HepG2 (cell line): ENCODE data around the gene MCM6. TPM values are rescaled to one million over a fixed set of nuclear protein-coding genes. Genes with fewer than 3 reads are reported as not detected.

ENCODE experiments used
- ATAC-seq: fragments of 200-7000 bp; cut with Tn5 transposase; 3 replicates; pipeline ENCODE4 v1.9.1; 2020; ENCODE audit warnings: mild to moderate bottlenecking, moderate library complexity
- BruUV-seq: library from RNA; stranded (reverse); fragments of 400-500 nt; replicated peaks from 2 replicates; lab custom pipeline; 2021; lab: Mats Ljungman, UMichigan
- CTCF ChIA-PET: fragments of 300-600 bp; formaldehyde crosslinking; extraction: SDS; loops from one replicate; lab custom pipeline; 2021; ENCODE audit warnings: low total read pairs, inconsistent platforms, low intra/inter-chr PET ratio; lab: Yijun Ruan, JAX
- POLR2A ChIA-PET: fragments of 350-600 bp; sonication (Branson Sonifier 250); formaldehyde crosslinking; loops from one replicate; lab custom pipeline; 2020; ENCODE audit warnings: antibody characterized with exemption, inconsistent platforms; lab: Yijun Ruan, JAX
- DNase-seq: peaks from one replicate; pipeline ENCODE4 v3.0.0-alpha.2; 2015; ENCODE audit warnings: low spot score
- FAIRE-seq: peaks from 3 replicates; lab custom pipeline; 2011; peaks lifted over from hg19 to GRCh38; lab: Jason Lieb, UNC
- H2AFZ ChIP-seq: one replicate; pipeline ENCODE4 v1.6.1; 2011; ENCODE audit warnings: low read length, inconsistent platforms
- H3K27ac ChIP-seq: fragments of 300-600 bp; 3 replicates; pipeline ENCODE4 v1.8.0; 2011; ENCODE audit warnings: mixed run types, mild to moderate bottlenecking, mixed read lengths, low read length, inconsistent platforms; ENCODE audit not compliant: insufficient read depth; ENCODE audit errors: extremely low read length
- H3K27me3 ChIP-seq, 2 experiments: fragments of 200-600 bp in 1 of 2; 2 replicates in 1 of 2; 3 replicates in 1 of 2; pipeline versions ENCODE4 v1.6.0 to v1.8.0; 2011; ENCODE audit warnings: low read length in 2 of 2, mild to moderate bottlenecking in 2 of 2, moderate library complexity in 2 of 2, inconsistent platforms in 1 of 2; ENCODE audit not compliant: insufficient read depth in 2 of 2, control insufficient read depth in 1 of 2
- H3K36me3 ChIP-seq, 2 experiments: fragments of 200-600 bp in 1 of 2; replicated peaks in 1 of 2; 2 replicates in 1 of 2; 3 replicates in 1 of 2; pipeline versions ENCODE4 v1.5.1 to v1.8.0; 2011; ENCODE audit warnings: low read length in 2 of 2, inconsistent platforms in 1 of 2; ENCODE audit not compliant: insufficient read depth in 2 of 2, control insufficient read depth in 1 of 2
- H3K4me1 ChIP-seq: 2 replicates; pipeline ENCODE4 v1.5.1; 2012; ENCODE audit warnings: low read length, inconsistent platforms; ENCODE audit not compliant: insufficient read depth
- H3K4me2 ChIP-seq: 2 replicates; pipeline ENCODE4 v1.6.0; 2011; ENCODE audit warnings: low read depth, low read length, inconsistent platforms
- H3K4me3 ChIP-seq, 3 experiments: fragments of 200-600 bp in 1 of 3; sonication (generic), shearing (Covaris generic) in 1 of 3; replicated peaks in 1 of 3; 2 replicates each; pipeline ENCODE4 v1.5.1; 2011 to 2016; ENCODE audit warnings: low read length in 3 of 3, inconsistent platforms in 2 of 3, low read depth in 2 of 3, mild to moderate bottlenecking in 2 of 3, control low read depth in 1 of 3, mixed read lengths in 1 of 3; ENCODE audit not compliant: insufficient read depth in 1 of 3
- H3K79me2 ChIP-seq: one replicate; pipeline ENCODE4 v1.6.1; 2011; ENCODE audit warnings: low read length, inconsistent platforms; ENCODE audit not compliant: insufficient read depth
- H3K9ac ChIP-seq: 2 replicates; pipeline ENCODE4 v1.6.0; 2011; ENCODE audit warnings: mild to moderate bottlenecking, low read depth, low read length, inconsistent platforms; ENCODE audit not compliant: insufficient read depth
- H3K9me3 ChIP-seq: 2 replicates; pipeline ENCODE4 v1.5.1; 2012; ENCODE audit warnings: mild to moderate bottlenecking, low read length
- H4K20me1 ChIP-seq: 2 replicates; pipeline ENCODE4 v1.6.0; 2011; ENCODE audit warnings: inconsistent platforms, mild to moderate bottlenecking, low read length, moderate library complexity; ENCODE audit not compliant: insufficient read depth
- ATF3 ChIP-seq: sonication (generic); formaldehyde crosslinking; IDR thresholded peaks from 2 replicates; pipeline ENCODE4 v1.4.0; 2020; ENCODE audit warnings: missing genetic modification reagents
- CCDC6 ChIP-seq: sonication (generic); formaldehyde crosslinking; IDR thresholded peaks from 2 replicates; pipeline ENCODE4 v1.8.1; 2022; ENCODE audit warnings: mild to moderate bottlenecking, missing genetic modification reagents, moderate library complexity
- CTCF ChIP-seq: sonication (generic); formaldehyde crosslinking; IDR thresholded peaks from 2 replicates; pipeline ENCODE4 v1.5.0; 2020; ENCODE audit warnings: mild to moderate bottlenecking, missing genetic modification reagents, moderate library complexity
- HMGXB4 ChIP-seq, 2 experiments: sonication (generic) in 1 of 2; formaldehyde crosslinking in 1 of 2; IDR thresholded peaks; 2 replicates each; pipeline versions ENCODE4 v1.4.0 to v1.6.1; 2018 to 2020; ENCODE audit warnings: missing genetic modification reagents in 2 of 2, borderline replicate concordance in 1 of 2, low read depth in 1 of 2, mild to moderate bottlenecking in 1 of 2, missing biosample characterization in 1 of 2
- HNF1B ChIP-seq: sonication (generic); formaldehyde crosslinking; IDR thresholded peaks from 2 replicates; pipeline ENCODE4 v1.5.1; 2020; ENCODE audit warnings: mild to moderate bottlenecking, moderate library complexity, missing genetic modification reagents
- MAX ChIP-seq: IDR thresholded peaks from 2 replicates; pipeline ENCODE4 v1.6.1; 2012; ENCODE audit warnings: inconsistent platforms
- NFKBIZ ChIP-seq: IDR thresholded peaks from 2 replicates; pipeline ENCODE4 v1.6.1; 2018; ENCODE audit warnings: missing genetic modification reagents, missing compliant biosample characterization
- SALL1 ChIP-seq: sonication (generic); formaldehyde crosslinking; IDR thresholded peaks from 2 replicates; pipeline ENCODE4 v1.8.0; 2022; ENCODE audit warnings: mild to moderate bottlenecking, missing genetic modification reagents
- SAP130 ChIP-seq: IDR thresholded peaks from 2 replicates; pipeline ENCODE4 v1.6.1; 2016; ENCODE audit warnings: low read depth
- SATB2 ChIP-seq: sonication (generic); formaldehyde crosslinking; IDR thresholded peaks from 2 replicates; pipeline ENCODE4 v1.5.0; 2020; ENCODE audit warnings: missing genetic modification reagents
- SMARCE1 ChIP-seq: fragments of 450-650 bp; IDR thresholded peaks from 2 replicates; pipeline ENCODE4 v1.6.1; 2017; ENCODE audit warnings: borderline replicate concordance
- SMC3 ChIP-seq: IDR thresholded peaks from 2 replicates; pipeline ENCODE4 v1.6.1; 2011; ENCODE audit warnings: low read length, improper control_type of control experiment
- TBP ChIP-seq: sonication (generic); formaldehyde crosslinking; IDR thresholded peaks from 2 replicates; pipeline ENCODE4 v1.5.0; 2020; ENCODE audit warnings: missing genetic modification reagents
- ZC3H4 ChIP-seq: sonication (generic); formaldehyde crosslinking; IDR thresholded peaks from 2 replicates; pipeline ENCODE4 v1.4.0; 2020; ENCODE audit warnings: missing genetic modification reagents, borderline replicate concordance
- ZFAT ChIP-seq: sonication (generic); formaldehyde crosslinking; conservative IDR thresholded peaks from 2 replicates; pipeline ENCODE4 v1.8.1; 2023; ENCODE audit warnings: missing genetic modification reagents, inconsistent platforms
- ZMYM2 ChIP-seq: sonication (generic); formaldehyde crosslinking; IDR thresholded peaks from 2 replicates; pipeline ENCODE4 v1.8.0; 2022; ENCODE audit warnings: mild to moderate bottlenecking, missing genetic modification reagents
- ZNF225 ChIP-seq: sonication (generic); formaldehyde crosslinking; IDR thresholded peaks from 2 replicates; pipeline ENCODE4 v1.4.0; 2020; ENCODE audit warnings: mild to moderate bottlenecking, missing genetic modification reagents
- ZNF234 ChIP-seq: sonication (generic); formaldehyde crosslinking; conservative IDR thresholded peaks from 2 replicates; pipeline ENCODE4 v1.5.1; 2020; ENCODE audit warnings: mild to moderate bottlenecking, missing genetic modification reagents
- WGBS: methylation state at CpG from one replicate; pipeline ENCODE4 v1.1.6; 2017; ENCODE audit warnings: low lambda C conversion rate; 5-methylcytosine and 5-hydroxymethylcytosine counted together
- in situ Hi-C: cut with HindIII; loops from 2 replicates; pipeline ENCODE4 v1.10.0; 2017; ENCODE audit warnings: low pct_unique_long_range_greater_than_20kb; ENCODE audit not compliant: extremely low pct_ligation_motif_present
- intact Hi-C: fragments of 100-400 bp; cut with micrococcal nuclease; formaldehyde crosslinking; loops from one replicate; pipeline ENCODE4 v1.10.0; 2022; ENCODE audit not compliant: unreplicated experiment
- polyA plus RNA-seq, 8 experiments: library from polyadenylated mRNA; depleted of rRNA in 3 of 8; stranded (reverse) in 7 of 8; unstranded in 1 of 8; fragments of >200 nt; fragmentation: Illumina TruSeq in 4 of 8; extraction: Trizol in 4 of 8; gene quantifications; 2 replicates each; pipeline versions ENCODE4 v1.2.1 to v1.2.3, GENCODE V29; 2011 to 2016; ENCODE audit warnings: low read depth in 4 of 8, missing spikeins in 1 of 8, mixed read lengths in 1 of 8; ENCODE audit not compliant: insufficient read depth in 1 of 8
- total RNA-seq, 5 experiments: library from RNA; depleted of rRNA; stranded (reverse); fragments of >200 nt; fragmentation: Illumina TruSeq; extraction: Trizol; gene quantifications; 2 replicates each; pipeline ENCODE4 v1.2.3, GENCODE V29; 2016; ENCODE audit warnings: low read depth in 1 of 5

MCM6 gene
- total and polyA plus RNA-seq, 2 of the 13 experiments (the other 11 are each of a cell fraction or from before 2014, with no cell fraction given), result 9.7 to 18.7 TPM

- in situ Hi-C loops (loop anchor here (10.0 kb wide), 1 partner anchor 803 kb away; no protein-coding TSS in a partner anchor), intact Hi-C loops (loop anchor here (1.0 to 2.0 kb wide), 2 partner anchors 793 to 808 kb away; no protein-coding TSS in a partner anchor)
- no TSS peak for BruUV-seq
- Histone ChIP-seq H4K20me1 (no peaks in the 10 kb centered on the region), H3K79me2 (no peaks in the 10 kb centered on the region), H3K4me2 (peak overlapping the region; percentile 16; the same call in 1 of the 2 replicates), H3K4me3 (no peak overlapping the region), H3K27me3 (no peaks in the 10 kb centered on the region), H2AFZ (no peak overlapping the region), H3K9me3 (peaks cover 30% of the 10 kb centered on the region), H3K36me3 (no peaks in the 10 kb centered on the region), H3K9ac (no peak overlapping the region), H3K4me1 (no peaks in the 10 kb centered on the region), H3K27ac (no peak overlapping the region)
- ATAC-seq (peak; percentile 86), FAIRE-seq (peak; percentile 95), DNase-seq (peak; percentile 68)
- 31% methylated on average over 22 of the region's 22 CpGs for WGBS
- ChIA-PET CTCF (interaction anchor here (1.3 to 1.8 kb wide), 2 partner anchors 324 to 809 kb away, joined by 3 to 13 read pairs; no protein-coding TSS in a partner anchor), POLR2A (no interaction called here)
- TF ChIP-seq SAP130 (CRISPR knock-in tag), result peak; percentile 23; the same call in 1 of the 2 replicates
- TF ChIP-seq CTCF (CRISPR knock-in tag), result peak; percentile 94
- TF ChIP-seq ZNF234 (CRISPR knock-in tag), result no peak
- no peak for TF ChIP-seq ZMYM2 (CRISPR knock-in tag)
- TF ChIP-seq TBP (CRISPR knock-in tag), result no peak
- TF ChIP-seq ZFAT (CRISPR knock-in tag), result no peak
- no peak for TF ChIP-seq SMARCE1
- TF ChIP-seq SALL1 (CRISPR knock-in tag), result peak; percentile 55; the same call in 1 of the 2 replicates
- TF ChIP-seq ZC3H4, result no peak
- TF ChIP-seq HMGXB4 (CRISPR knock-in tag; IDR thresholded peaks at IDR 0.05; ENCODE audit: borderline replicate concordance in 1 of 2, low read depth in 1 of 2), result peak in 1 of 2 experiments; percentile 58; a peak in 1 of 4 replicates
- TF ChIP-seq SMC3, result peak; percentile 54
- no peak for TF ChIP-seq SATB2
- TF ChIP-seq CCDC6 (CRISPR knock-in tag), result 0 out of 2 replicates have a peak, but pooled peaks have one; percentile 37
- TF ChIP-seq MAX, result peak; percentile 44
- TF ChIP-seq HNF1B (CRISPR knock-in tag), result 0 out of 2 replicates have a peak, but pooled peaks have one; percentile 41
- TF ChIP-seq ATF3 (CRISPR knock-in tag), result peak; percentile 58
- TF ChIP-seq ZNF225 (CRISPR knock-in tag), result 0 out of 2 replicates have a peak, but pooled peaks have one; percentile 36
- no peak for TF ChIP-seq NFKBIZ (CRISPR knock-in tag)
Measured at GRCh38 chr2:135797497-135798274, 78.6 kb downstream of the MCM6 start.
